Neural cell (in vitro differentiated cells): Measurements from ENCODE around the gene SMAD9. TPM values are rescaled to one million over a fixed set of nuclear protein-coding genes. Genes with fewer than 3 reads are reported as not detected.

ENCODE experiments used
- H2AFZ ChIP-seq: fragments of 200-600, 300-800 bp; sonication (generic), shearing (Covaris generic); 2 replicates; pipeline ENCODE4 v1.6.0; 2014; ENCODE audit warnings: low read depth, mild to moderate bottlenecking, antibody characterized with exemption, low read length, moderate library complexity
- H3F3A ChIP-seq: fragments of 200-600 bp; shearing (Covaris generic); 2 replicates; pipeline ENCODE4 v1.6.1; 2016; ENCODE audit warnings: mild to moderate bottlenecking, moderate library complexity, mixed read lengths, antibody characterized with exemption, low read length; ENCODE audit not compliant: insufficient read depth, poor library complexity, severe bottlenecking
- H3K27ac ChIP-seq: fragments of 200-600, 300-800 bp; sonication (generic), shearing (Covaris generic); 2 replicates; pipeline ENCODE4 v1.5.1; 2014; ENCODE audit warnings: mild to moderate bottlenecking, low read length, moderate library complexity
- H3K27me3 ChIP-seq: fragments of 300-800, 200-600 bp; sonication (generic), shearing (Covaris generic); 2 replicates; pipeline ENCODE4 v1.6.0; 2014; ENCODE audit warnings: mild to moderate bottlenecking, low read depth, low read length, moderate library complexity; ENCODE audit not compliant: insufficient read depth
- H3K36me3 ChIP-seq: fragments of 300-800, 200-600 bp; sonication (generic), shearing (Covaris generic); 2 replicates; pipeline ENCODE4 v1.5.1; 2014; ENCODE audit warnings: mild to moderate bottlenecking, antibody characterized with exemption, low read length, moderate library complexity; ENCODE audit not compliant: insufficient read depth
- H3K4me2 ChIP-seq: fragments of 300-800, 200-600 bp; sonication (generic), shearing (Covaris generic); 2 replicates; pipeline ENCODE4 v1.6.0; 2014; ENCODE audit warnings: mild to moderate bottlenecking, low read length
- H3K4me3 ChIP-seq: fragments of 300-800, 200-600 bp; sonication (generic), shearing (Covaris generic); 2 replicates; pipeline ENCODE4 v1.5.1; 2014; ENCODE audit warnings: mild to moderate bottlenecking, low read length, moderate library complexity
- H3K79me2 ChIP-seq: fragments of 200-600 bp; shearing (Covaris generic); replicated peaks from 2 replicates; pipeline ENCODE4 v1.6.0; 2014; ENCODE audit warnings: mild to moderate bottlenecking, low read length, moderate library complexity; ENCODE audit not compliant: insufficient read depth
- H3K9ac ChIP-seq: fragments of 300-800, 200-600 bp; sonication (generic), shearing (Covaris generic); 2 replicates; pipeline ENCODE4 v1.6.1; 2016; ENCODE audit warnings: mild to moderate bottlenecking, low read length, mixed read lengths
- H3K9me2 ChIP-seq: fragments of 200-600 bp; shearing (Covaris generic); 2 replicates; pipeline ENCODE4 v1.6.1; 2016; ENCODE audit warnings: mild to moderate bottlenecking, low read length, mixed read lengths; ENCODE audit not compliant: insufficient read depth
- H3K9me3 ChIP-seq: fragments of 200-600, 300-800 bp; sonication (generic), shearing (Covaris generic); 2 replicates; pipeline ENCODE4 v1.6.1; 2016; ENCODE audit warnings: mild to moderate bottlenecking, mixed run types, low read length, moderate library complexity, mixed read lengths
- H4K20me1 ChIP-seq: fragments of 200-600 bp; shearing (Covaris generic); 2 replicates; pipeline ENCODE4 v1.6.1; 2016; ENCODE audit warnings: mild to moderate bottlenecking, mixed run types; ENCODE audit not compliant: insufficient read depth
- CTCF ChIP-seq: fragments of 450-650 bp; IDR thresholded peaks from 2 replicates; pipeline ENCODE4 v1.5.1; 2014; ENCODE audit warnings: antibody characterized with exemption, mild to moderate bottlenecking, moderate library complexity; ENCODE audit not compliant: poor library complexity, severe bottlenecking
- EP300 ChIP-seq: fragments of 450-650 bp; conservative IDR thresholded peaks from 2 replicates; pipeline ENCODE4 v1.6.1; 2014; ENCODE audit warnings: antibody characterized with exemption, mild to moderate bottlenecking, moderate library complexity; ENCODE audit not compliant: poor library complexity, severe bottlenecking
- EZH2 ChIP-seq: fragments of 200-600, 300-800 bp; shearing (Covaris generic), sonication (generic); IDR thresholded peaks from 2 replicates; pipeline ENCODE4 v1.6.1; 2014; ENCODE audit warnings: antibody characterized with exemption, low read length, borderline replicate concordance, mild to moderate bottlenecking; ENCODE audit not compliant: insufficient read depth, poor library complexity, severe bottlenecking
- MXI1 ChIP-seq: fragments of 450-650 bp; conservative IDR thresholded peaks from 2 replicates; pipeline ENCODE4 v1.6.1; 2014; ENCODE audit warnings: antibody characterized with exemption, mild to moderate bottlenecking; ENCODE audit not compliant: poor library complexity, severe bottlenecking
- POLR2AphosphoS5 ChIP-seq: IDR thresholded peaks from 2 replicates; pipeline ENCODE4 v1.6.1; 2012
- RAD21 ChIP-seq: fragments of 450-650 bp; conservative IDR thresholded peaks from 2 replicates; pipeline ENCODE4 v1.6.1; 2014; ENCODE audit warnings: antibody characterized with exemption, mild to moderate bottlenecking, moderate library complexity
- REST ChIP-seq: IDR thresholded peaks from 2 replicates; pipeline ENCODE4 v1.6.1; 2012; ENCODE audit warnings: borderline replicate concordance
- SMC3 ChIP-seq: fragments of 450-650 bp; conservative IDR thresholded peaks from 2 replicates; pipeline ENCODE4 v1.6.1; 2014; ENCODE audit warnings: antibody characterized with exemption, mild to moderate bottlenecking, moderate library complexity; ENCODE audit not compliant: poor library complexity
- TAF1 ChIP-seq: IDR thresholded peaks from 2 replicates; pipeline ENCODE4 v1.6.1; 2012; ENCODE audit warnings: low read depth
- polyA plus RNA-seq: library from polyadenylated mRNA; depleted of rRNA; stranded (reverse); fragments of >200 nt; gene quantifications from 2 replicates; pipeline ENCODE4 v1.2.3, GENCODE V29; 2014

The SMAD9 gene
- polyA plus RNA-seq, 1 donor from 2014 or later, result 2.5 TPM

- H3K9me2 ChIP-seq, result no peaks in the 10 kb centered on the region
- H2AFZ ChIP-seq, result no peak overlapping the region
- H3F3A ChIP-seq, result no peaks in the 10 kb centered on the region
- H3K4me2 ChIP-seq, result no peak overlapping the region
- no peaks in the 10 kb centered on the region for H3K79me2 ChIP-seq
- no peak for TF ChIP-seq RAD21
- TF ChIP-seq EZH2, result no peak
- TF ChIP-seq REST, result no peak
- TF ChIP-seq TAF1, result no peak
- no peak for TF ChIP-seq EP300
- TF ChIP-seq MXI1, result no peak
- H4K20me1 ChIP-seq, result no peaks in the 10 kb centered on the region
- no peaks in the 10 kb centered on the region for H3K36me3 ChIP-seq
- no peaks in the 10 kb centered on the region for H3K9me3 ChIP-seq
- no peaks in the 10 kb centered on the region for H3K27me3 ChIP-seq
- H3K9ac ChIP-seq, result no peak overlapping the region
- H3K27ac ChIP-seq, result no peak overlapping the region
- H3K4me3 ChIP-seq, result no peak overlapping the region
These were observed 31.4 kb downstream of the SMAD9 start for GRCh38 chr13:36888645-36889044.

GRCh38 chr13:36887758-36888521 lies 32.1 kb downstream of the SMAD9 start:
- H3K27ac ChIP-seq, result no peak overlapping the region
- no peaks in the 10 kb centered on the region for H4K20me1 ChIP-seq

More at GRCh38 chr13:36887758-36888521, 32.1 kb downstream of the SMAD9 start:
- H3K9me3 ChIP-seq, result no peaks in the 10 kb centered on the region
- no peaks in the 10 kb centered on the region for H3F3A ChIP-seq
- no peak overlapping the region for H3K4me3 ChIP-seq
- H3K27me3 ChIP-seq, result no peaks in the 10 kb centered on the region
- H3K36me3 ChIP-seq, result no peaks in the 10 kb centered on the region
- TF ChIP-seq POLR2AphosphoS5 (no peak), CTCF (no peak), RAD21 (no peak), MXI1 (no peak), EZH2 (no peak), SMC3 (no peak)
- no peaks in the 10 kb centered on the region for H3K9me2 ChIP-seq
- no peak overlapping the region for H3K4me2 ChIP-seq
- H3K9ac ChIP-seq, result no peak overlapping the region
- no peaks in the 10 kb centered on the region for H3K79me2 ChIP-seq
- no peak overlapping the region for H2AFZ ChIP-seq
